Right renal pelvis (tissue), 4 donors: Measurements from ENCODE around the gene SMG6. TPM values are rescaled to one million over a fixed set of nuclear protein-coding genes. Genes with fewer than 3 reads are reported as not detected.
"Not testable (repeated sequence)": the region's sequence is repeated elsewhere in the genome, so short reads cannot be mapped to it uniquely, and the experiment has no call there.

Experiments used
- DNase-seq, 4 donors: peaks; one replicate each; pipeline ENCODE4 v3.0.0-alpha.2; 2013; ENCODE audit warnings: low read depth in 4 of 4, low spot score in 3 of 4, missing footprints in 1 of 4
- polyA plus RNA-seq, 4 donors: library from polyadenylated mRNA; unstranded; fragments of 120-200 nt; gene quantifications; one replicate each; pipeline ENCODE4 v1.2.1, GENCODE V29; 2013; ENCODE audit not compliant: insufficient read length in 4 of 4

The SMG6 gene
- polyA plus RNA-seq, 4 donors, result 31.8 to 35.8 (median 33.1) TPM

DNA sequence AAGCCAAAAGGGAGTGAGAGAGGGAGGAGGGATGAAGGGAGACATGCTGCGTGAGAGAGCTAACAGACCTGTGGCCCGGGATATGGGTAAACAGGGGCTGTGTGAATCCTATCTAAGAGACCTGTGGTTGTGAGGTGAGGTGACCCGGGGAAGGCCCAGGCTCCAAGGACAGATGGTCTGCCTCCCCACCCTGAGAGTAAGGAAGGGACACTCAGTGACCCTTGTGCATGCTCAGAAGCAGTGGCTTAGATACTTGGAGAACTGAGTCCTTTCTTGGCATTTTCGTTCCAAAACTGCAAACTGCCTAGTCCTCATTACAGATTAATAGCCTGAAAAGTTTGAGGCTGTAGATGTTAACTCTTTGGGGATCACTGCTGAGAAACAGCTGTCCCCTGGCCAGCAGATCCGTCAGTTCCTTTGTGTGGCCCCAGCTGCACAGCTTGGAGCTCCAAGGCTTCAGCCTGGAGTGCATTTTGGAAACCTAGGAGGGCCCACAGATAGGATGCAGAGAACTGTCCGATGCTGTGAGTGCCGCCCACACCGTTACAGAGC lies 121.6 kb downstream of the SMG6 start:
- no peak for DNase-seq

DNA sequence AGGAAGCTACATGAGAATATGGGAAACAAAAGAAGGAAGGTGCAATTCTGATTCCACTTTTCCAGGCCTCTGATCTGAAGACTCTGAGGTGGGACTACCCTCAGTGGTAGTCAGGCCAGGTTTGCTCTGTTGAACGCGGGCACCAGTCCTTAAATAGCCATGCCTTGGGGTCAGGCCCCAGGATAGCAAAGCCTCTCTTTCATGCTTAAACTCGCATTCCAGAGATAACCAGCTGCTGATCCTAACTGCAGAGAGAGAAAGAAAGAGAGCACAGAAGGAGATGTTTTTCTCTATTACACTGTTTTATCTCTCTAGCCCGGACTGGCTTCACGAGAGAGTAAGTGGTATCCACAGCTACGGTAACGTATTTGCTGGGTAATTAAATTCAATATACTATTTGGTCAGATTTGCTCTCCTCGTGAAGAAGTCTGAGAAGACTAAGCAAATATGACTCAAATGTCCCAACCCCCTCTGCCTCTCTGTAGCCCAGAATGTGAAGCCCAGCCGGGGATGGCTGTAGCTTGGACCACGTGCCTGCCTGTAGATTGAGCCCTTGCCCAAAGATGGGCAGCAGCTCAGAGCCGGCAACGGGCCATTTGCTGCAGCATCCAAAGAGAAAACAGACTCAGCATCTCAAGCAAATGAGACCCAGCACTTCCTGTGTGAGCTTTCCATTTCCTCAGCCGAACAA lies 122.2 kb downstream of the SMG6 start:
- DNase-seq, result no peak

DNA sequence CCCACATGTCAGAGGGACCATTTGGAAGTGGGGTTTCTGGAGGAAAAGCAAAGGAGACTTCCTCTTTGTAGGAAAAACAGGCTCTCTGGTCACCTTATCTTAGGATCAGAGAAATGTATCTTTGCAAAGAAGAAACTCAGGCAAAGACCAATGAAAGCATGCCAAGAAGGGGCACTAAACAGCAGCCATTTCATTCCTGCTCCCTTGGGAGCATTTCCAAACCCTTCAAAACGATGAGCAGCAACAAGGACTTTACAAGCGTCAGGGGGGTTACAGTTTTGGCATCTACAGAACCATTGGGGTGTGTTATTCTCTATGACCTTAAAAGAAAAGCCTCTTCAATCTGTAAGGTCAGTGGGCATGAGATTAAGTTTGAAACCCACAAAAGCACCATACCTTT lies 122.8 kb downstream of the SMG6 start:
- DNase-seq, result no peak

DNA sequence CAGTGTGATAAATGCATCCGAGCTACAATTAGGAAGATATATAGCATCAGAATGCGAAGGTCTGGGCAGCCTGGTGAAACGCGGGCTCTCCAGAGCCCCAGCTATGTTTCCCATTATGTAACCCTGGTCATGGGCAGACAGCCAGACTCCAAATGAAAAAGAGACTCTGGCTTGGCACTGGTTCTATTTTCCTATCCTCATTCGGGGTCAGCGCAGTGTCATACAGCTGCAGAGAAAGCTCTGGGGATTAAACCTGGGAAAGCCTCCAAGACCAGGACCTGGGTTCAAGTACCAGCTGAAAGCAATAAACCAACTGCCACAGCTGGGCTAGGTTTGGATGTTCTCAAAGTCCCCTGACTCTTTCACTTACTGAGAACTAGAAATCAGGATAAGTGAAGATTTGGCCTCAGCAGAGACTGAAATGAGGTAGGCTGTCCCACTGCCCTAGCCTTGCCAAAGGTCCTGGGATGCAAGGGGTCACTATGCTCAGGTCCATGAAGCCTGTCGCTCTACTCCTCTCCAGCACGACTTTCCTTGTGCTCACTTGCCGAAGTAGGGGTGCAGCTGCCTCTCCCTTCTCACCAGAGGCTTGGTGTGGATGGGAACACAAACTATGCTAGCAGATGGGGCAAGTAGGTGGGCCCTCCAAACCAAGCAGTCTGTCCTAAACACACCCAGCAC lies 123.8 kb downstream of the SMG6 start:
- peak in 3 of 4 donors; percentile 80 to 86 (median 83) for DNase-seq

DNA sequence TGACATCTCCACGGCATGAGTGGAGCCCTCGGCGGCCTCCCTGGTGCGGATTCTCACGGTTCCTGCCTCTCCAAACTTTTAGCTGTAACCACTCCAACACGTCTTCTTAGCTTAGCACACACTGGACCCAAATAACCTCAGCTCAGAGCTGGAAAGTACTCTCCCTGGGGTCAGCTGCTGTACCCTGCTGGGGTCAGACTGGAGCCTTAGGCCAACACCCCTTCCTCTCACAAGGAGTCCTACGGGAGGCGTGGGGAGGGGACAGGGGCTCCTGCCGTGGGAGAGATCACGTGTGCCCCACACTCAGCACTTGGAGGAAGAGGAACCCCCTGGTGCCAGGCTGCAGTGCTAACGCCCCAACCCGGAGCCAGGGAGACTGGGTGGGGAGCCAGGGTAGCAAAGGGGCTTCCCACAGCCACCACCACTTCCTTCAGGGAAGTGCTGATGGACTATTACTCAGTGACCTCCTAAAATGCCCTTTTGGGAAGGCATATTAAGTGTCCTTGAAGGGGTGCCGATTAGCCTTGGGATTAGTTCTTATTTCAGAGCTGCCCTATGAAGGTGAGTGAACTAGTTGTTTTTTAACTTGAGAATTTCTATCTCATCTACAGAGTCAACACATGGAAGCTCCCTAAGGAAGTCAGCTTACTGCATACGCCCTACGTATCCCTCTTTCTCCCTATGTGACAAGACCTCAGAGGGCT lies 124.6 kb downstream of the SMG6 start:
- DNase-seq, result no peak

DNA sequence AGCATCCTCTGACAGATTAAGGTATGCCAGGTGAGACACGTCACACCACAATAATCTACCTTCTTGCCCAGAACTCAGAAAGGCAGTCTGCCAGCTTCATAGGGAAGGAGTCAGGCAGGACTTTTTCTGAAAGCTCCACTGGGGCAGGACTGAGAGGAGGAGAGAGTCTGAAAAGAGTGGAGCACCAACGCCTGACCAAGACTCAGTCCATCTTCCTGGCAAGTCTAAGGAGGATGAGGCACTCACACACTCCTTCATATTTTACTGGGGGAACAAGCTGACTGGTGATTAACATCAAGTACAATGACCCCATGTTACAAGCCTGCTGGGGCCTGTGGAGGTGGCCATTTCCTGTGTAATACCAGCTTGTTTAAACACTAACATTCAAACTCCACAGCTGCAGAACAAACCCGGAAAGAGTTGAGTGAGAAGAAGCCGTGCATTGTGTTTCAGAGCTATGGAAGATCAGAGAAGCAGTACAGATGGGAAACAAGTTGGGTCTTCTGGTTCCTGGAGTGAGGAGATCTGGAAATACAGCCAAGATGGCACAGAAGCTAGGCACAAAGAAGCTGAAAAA lies 126.3 kb downstream of the SMG6 start:
- DNase-seq, result no peak

DNA sequence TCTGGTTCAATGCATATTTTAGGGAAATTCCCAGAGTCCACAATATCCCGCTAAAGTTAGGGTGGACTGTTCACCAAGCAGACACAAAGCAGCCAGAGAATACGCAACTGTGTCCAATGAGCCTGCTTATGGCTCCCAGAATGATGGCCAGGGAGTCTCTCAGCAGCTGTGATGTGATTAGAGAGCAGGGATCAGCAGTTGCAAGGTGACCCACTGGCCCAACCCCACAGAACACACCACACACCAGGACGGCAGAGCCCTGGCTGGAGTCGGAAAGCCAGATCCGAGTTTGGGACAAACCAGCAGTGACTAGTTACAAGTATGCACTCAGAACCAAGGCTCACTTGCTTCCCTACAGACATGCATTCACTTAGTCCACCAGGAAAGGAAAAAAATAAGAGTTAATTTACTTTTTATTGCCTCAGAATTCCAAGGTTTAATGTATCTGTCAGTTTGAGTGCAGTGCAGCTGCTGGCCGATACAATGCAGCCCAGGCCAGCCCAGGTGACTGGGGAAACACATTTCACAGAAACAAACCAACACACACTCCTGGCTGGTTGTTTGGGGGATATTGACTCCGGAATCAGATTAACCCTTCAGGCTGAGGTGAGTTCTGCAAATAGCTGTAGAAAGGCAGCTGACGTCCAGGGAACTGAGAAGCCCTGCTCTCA lies 127.0 kb downstream of the SMG6 start:
- peak in 1 of 4 donors; percentile 72 for DNase-seq

DNA sequence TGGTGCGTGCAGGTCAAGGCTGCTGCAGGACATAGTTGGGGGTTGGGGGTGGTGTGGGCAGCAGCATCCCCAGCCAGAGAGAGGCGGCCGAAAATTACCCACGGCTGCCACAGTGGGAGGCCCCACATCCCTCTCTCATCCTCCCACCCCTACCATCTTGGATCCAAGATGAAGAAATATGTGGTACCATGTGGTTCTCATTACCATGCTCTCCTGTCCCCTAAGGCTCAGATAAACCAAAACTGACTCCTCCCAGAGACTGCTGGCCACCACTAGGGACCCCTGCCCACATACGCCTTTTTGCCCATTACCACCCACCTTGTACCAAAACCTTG lies 128.3 kb downstream of the SMG6 start:
- no peak for DNase-seq

DNA sequence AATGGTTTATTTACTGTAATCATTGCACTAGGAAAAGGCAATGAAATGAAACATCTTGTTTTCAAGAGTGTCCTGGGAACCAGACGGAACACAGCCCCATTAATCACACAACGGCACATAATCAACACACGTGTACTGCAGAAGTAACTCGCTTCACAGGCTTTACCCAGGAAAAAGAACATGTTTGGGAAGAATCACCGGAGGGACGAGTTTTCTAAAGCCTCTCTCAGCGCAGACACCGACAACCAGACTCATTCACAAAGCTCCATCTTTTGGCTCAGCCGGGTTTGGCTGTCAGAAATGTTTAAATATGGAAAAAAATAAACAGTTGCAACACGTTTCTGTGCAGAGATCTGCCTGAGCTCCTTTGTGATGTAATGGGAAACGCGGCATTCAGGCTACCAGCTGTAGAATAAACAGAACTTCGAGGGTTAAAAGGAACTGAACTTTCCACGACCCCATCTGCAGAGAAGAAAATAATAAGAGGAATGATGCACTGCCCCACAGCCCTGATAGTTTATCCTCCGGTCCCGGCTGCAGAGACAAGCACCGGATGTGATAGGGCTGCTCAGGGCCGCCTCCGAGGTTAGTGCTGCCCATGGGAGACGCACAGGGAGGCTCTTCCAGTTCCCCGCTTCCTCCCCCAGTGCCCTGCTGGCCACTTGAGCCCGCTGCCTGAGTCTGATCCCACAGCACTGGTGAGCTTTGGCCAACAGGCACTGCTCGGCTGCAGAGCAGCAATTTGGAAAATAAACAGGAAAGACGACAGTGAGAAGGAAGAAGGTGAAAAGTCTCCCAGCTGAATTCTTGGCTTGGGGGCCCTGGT lies 128.9 kb downstream of the SMG6 start:
- peak in 2 of 4 donors; percentile 67 to 76 for DNase-seq

DNA sequence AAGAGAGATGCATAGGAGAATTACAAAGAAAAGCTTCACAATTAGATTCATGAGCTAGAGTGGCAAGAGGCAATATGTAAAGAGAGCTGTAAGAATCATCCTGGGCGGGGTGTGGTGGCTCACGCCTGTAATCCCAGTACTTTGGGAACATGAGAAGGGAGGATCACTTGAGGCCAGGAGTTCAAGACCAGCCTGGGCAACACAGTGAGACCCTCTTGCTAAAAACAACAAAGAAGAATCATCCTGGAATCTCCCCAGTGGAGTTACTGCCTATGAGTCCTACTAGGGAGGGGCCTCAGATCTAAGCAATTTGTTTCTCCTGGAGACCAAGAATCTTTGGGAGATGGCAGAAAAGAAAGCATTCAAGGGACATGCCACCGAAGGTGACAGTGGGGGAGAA lies 129.6 kb downstream of the SMG6 start:
- no peak for DNase-seq

DNA sequence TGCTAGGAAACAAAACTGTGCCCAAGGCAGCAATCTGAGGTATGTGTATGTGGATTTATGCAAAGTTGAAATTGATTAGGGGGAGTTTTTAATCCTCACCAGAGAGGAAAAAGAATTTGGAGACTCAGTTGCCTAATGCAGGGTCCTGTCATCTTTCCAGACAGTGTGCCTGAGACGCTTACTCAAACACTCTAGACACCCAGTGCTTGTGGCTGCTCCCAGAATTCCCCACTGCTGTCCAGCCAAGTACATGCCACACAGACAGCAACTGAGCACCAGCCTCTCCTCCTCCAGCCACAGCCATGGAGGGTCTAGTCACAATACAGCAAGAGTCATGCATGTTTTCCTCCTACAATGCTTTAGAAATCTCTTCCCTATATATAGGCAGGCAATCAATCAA lies 130.6 kb downstream of the SMG6 start:
- no peak for DNase-seq

DNA sequence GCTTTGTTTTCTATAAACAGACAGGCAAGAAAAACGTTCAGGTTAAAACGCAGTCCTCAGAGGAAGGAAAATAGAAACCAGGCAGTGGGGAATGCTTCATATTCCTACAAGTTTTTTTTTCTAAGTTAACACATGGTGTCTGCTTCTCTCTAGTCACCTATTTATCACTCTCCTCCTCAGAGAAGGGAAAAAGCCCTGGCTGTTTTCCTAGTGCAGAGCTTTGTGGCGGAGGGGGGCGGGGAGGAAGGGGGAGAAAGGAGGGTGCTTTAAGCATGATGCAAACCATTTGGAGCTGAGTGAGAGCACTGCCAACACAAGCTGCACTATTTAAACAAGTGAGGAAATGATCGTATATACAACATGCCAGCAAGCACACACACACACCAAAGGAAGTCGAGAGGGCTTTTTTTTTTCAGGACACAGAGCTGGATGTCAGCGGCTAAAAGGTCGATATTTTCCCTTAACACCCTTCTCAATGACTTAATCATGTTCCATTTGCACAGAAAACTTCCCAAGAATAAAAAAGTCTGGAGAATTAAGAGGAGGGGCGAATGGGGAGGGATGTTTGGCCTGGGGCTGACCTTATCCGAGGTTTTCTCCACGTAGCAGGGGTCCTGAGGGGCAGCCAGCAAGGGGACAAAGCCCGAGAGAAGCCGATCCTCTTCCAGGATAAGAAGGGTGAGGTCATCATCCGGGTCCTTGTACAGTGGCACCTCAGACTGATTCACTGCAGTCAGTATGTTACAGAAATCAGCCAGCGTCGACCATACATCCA lies 131.3 kb downstream of the SMG6 start:
- DNase-seq, result peak; percentile 74 to 87 (median 80)

DNA sequence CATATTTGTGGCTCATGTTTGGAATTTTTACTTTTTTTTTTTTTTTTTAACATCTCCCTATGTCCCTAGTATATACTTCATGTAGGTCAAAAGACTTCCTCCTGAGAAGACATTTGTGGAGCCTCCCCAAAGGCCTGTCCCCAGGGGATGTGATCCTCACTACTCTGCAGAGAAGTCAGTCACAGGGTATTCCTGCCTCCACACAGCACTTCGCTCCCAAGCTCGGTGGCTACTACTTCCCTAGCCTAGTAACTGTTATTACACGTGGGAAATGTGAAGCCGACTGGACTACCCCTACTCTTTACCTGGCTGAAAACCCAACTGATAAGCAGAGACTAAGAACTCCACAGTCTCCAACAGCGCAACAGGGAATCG lies 131.9 kb downstream of the SMG6 start:
- no peak for DNase-seq

DNA sequence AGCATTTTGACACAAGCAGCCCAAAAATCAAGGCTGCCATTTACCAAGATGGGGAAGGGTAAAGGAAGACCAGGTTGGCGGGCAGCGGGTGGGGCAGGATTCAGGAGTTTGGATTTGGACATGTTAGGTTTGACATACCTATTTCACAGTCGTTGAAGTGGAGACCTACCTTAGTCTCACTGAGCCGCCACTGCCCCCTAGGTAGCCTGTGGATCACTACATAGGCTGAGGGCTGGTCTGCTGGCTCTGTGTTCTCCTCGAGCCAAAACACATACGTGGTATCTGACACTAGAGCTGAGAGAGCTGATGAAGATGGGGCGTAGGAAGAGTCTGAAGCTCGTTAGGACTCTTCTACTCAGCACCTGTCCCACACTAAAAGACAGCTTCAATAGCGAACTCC lies 133.6 kb downstream of the SMG6 start:
- no peak for DNase-seq

DNA sequence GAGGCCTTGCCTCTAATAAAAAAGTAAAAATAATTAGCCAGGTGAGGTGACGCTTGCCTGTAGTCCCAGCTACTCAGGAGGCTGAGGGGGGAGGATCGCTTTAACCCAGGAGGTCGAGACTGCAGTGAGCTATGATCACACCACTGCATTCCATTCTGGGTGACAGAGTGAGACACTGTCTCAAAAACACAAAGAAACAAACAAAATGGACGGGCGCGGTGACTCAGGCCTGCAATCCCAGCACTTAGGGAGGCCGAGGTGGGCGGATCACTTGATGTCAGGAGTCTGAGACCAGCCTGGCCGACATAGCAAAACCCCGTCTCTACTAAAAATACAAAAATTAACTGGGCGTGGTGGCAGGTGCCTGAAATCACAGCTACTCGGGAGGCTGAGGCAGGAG lies 137.9 kb downstream of the SMG6 start:
- DNase-seq, result not testable (repeated sequence)

DNA sequence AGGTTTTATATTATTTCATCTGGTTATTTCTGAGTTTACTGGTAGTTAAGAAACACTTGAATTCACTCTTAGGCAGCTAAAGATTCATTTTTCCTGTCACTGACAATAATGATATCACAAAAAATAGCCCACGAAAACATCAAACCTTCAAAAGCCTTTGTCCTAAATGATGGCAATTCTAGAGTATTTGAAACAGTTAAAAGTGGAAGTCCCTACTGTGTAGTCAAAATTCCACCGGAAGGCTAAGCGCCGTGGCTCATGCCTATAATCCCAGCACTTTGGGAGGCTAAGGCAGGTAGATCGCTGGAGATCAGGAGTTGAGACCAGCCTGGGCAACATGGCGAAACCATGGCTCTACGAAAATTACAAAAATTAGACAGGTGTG lies 145.2 kb downstream of the SMG6 start:
- no peak for DNase-seq

DNA sequence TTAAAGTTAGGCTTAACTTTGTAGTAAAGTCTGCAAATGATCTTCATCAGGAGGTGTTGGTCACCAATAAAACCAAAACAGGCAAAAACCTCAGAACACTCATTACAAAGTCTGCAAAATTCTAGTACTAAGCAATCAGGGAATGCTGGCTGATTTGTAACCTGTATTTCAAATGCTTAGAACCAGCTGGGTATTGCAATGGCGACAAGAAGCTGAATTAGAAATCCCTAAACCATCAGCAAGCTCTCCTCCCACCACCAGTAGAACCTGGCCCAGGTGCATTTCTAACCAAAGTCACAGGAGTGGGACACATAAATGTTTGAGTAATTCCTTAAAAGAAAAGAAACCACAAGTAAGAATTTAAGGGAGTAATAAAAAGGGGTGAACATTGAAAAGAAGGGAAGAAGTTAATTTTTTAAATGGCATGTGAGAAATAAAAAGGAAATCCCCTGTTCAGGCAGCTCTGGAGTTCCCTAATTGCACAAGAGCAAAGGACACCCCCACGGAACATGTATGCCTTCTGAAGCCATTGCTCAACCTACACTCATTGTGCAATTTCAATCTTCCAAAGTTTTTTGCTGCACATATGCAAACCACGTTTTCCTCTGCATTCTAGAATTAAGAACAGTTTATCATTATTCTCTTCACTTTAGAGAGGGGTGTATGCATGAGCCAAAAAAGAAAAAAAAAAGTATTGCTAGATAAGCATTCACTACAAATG lies 145.8 kb downstream of the SMG6 start:
- DNase-seq, result no peak

DNA sequence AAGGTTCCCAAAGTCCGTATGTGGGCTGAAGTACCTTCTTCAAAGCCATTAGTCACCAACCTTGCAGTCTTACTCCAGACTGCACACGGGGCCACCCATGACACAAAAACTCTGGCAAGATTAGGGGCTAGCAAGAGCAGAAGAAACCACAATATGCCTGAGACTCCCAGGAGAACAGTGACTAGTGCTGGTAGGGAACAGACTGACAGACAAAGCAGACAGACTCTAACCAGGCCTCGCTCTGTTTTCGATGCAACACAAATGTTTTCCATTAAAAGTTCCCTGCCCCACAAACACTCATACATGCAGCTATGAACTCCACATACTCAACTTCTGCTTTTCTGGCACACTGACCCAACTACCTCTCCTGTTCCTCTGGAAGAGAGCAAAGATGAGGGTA lies 146.5 kb downstream of the SMG6 start:
- DNase-seq, result no peak

DNA sequence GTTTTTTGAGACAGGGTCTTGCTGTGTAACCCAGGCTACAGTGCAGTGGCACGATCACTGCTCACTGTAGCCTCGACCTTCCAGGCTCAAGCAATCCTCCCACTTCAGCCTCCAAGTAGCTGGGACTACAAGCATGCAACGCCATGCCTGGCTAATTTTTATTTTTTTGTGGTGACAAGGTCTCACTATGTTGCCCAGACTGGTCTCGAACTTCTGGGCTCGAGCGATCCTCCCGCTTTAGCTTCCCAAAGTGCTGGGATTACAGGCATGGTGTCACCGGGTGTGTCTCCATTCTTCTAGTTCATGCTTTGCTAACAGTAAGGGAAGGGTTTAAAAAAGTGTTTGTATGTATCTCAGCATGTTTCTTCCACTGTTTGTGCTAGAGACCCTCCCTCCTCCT lies 146.9 kb downstream of the SMG6 start:
- no peak for DNase-seq
